ENCODE results near the gene PDZRN3. TPM values are rescaled to one million over a fixed set of nuclear protein-coding genes. Genes with fewer than 3 reads are reported as not detected.
A peak's percentile ranks its signal among the peaks of the same experiment; 100 is the strongest.

The PDZRN3 gene
- total and polyA plus RNA-seq, 2 experiments from 2014 or later = 42.9 to 60.5 TPM

DNA sequence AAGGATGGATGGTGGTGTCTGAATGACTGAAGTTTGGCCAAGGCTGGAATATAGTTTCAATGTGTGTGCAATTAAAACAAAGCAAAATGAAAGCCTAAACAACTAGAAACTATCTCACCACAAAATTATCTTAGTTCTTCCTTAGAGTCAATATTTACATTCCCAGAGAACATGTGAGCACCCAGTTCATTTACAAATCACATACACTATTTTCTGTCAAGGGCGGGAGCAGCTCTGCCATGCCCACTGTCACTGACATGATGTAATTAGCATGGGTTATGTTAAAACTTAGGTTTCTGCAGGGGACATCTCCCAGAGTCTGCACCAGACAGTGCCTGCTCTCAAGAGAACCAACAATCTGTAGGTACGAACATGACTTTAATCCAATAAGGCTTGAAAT lies 65.0 kb downstream of the PDZRN3 start:
- Histone ChIP-seq H3K36me3 (replicated peaks; ENCODE audit: insufficient read depth, low read depth) (no peaks in the 10 kb centered on the region), H3K4me2 (peak overlapping the region; percentile 39), H4K20me1 (ENCODE audit: insufficient read depth, poor library complexity, severe bottlenecking) (no peaks in the 10 kb centered on the region), H3K4me1 (ENCODE audit: insufficient read depth) (peaks cover 58% of the 10 kb centered on the region), H3K27ac (peak overlapping the region; percentile 52), H3K79me2 (peaks cover 78% of the 10 kb centered on the region), H3K27me3 (no peaks in the 10 kb centered on the region), H3K9me2 (replicated peaks; ENCODE audit: insufficient read depth) (no peaks in the 10 kb centered on the region), H2AFZ (no peak overlapping the region), H3K4me3 (no peak overlapping the region), H3K9me3 (ENCODE audit: low read depth) (no peaks in the 10 kb centered on the region)
- WGBS (ENCODE audit: low lambda C conversion rate, missing lambda C conversion rate) = 49% methylated on average over 2 of the region's 2 CpGs
- DNase-seq (ENCODE audit: low spot score) = no peak
- TF ChIP-seq, protein P1, sequence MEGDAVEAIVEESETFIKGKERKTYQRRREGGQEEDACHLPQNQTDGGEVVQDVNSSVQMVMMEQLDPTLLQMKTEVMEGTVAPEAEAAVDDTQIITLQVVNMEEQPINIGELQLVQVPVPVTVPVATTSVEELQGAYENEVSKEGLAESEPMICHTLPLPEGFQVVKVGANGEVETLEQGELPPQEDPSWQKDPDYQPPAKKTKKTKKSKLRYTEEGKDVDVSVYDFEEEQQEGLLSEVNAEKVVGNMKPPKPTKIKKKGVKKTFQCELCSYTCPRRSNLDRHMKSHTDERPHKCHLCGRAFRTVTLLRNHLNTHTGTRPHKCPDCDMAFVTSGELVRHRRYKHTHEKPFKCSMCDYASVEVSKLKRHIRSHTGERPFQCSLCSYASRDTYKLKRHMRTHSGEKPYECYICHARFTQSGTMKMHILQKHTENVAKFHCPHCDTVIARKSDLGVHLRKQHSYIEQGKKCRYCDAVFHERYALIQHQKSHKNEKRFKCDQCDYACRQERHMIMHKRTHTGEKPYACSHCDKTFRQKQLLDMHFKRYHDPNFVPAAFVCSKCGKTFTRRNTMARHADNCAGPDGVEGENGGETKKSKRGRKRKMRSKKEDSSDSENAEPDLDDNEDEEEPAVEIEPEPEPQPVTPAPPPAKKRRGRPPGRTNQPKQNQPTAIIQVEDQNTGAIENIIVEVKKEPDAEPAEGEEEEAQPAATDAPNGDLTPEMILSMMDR (IDR thresholded peaks at IDR 0.05; ENCODE audit: poor library complexity) = no peak
- no peak for TF ChIP-seq EZH2 (IDR thresholded peaks at IDR 0.05; ENCODE audit: borderline replicate concordance)
- TF ChIP-seq EZH2phosphoT487 (IDR thresholded peaks at IDR 0.05; ENCODE audit: low read depth, severe bottlenecking, unreplicated experiment) = no peak

DNA sequence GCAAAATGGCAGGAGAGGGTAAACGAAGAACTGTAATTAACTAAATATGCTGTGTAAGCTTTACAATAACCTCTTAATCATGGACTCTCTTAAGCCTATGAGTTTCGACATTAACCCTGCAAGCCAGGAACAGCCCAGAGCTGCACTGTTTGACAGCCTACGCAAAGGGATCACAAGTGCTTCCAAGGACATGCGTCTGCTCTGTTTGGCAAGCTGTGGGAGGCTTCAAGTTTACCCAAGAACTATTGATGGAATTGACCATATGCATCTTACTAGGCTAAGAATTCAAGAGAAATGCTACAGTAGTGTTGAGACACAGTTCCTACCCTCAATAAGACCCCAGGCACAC lies 66.0 kb downstream of the PDZRN3 start:
- Histone ChIP-seq H3K27ac (peak overlapping the region; percentile 52), H3K36me3 (replicated peaks; ENCODE audit: insufficient read depth, low read depth) (no peaks in the 10 kb centered on the region), H3K4me1 (ENCODE audit: insufficient read depth) (peaks cover 53% of the 10 kb centered on the region), H3K27me3 (no peaks in the 10 kb centered on the region), H3K9me3 (ENCODE audit: low read depth) (no peaks in the 10 kb centered on the region), H2AFZ (no peak overlapping the region), H3K4me3 (no peak overlapping the region), H3K79me2 (peaks cover 78% of the 10 kb centered on the region), H3K4me2 (peak overlapping the region; percentile 48), H4K20me1 (ENCODE audit: insufficient read depth, poor library complexity, severe bottlenecking) (no peaks in the 10 kb centered on the region), H3K9me2 (replicated peaks; ENCODE audit: insufficient read depth) (no peaks in the 10 kb centered on the region)
- TF ChIP-seq EZH2phosphoT487 (IDR thresholded peaks at IDR 0.05; ENCODE audit: low read depth, severe bottlenecking, unreplicated experiment) = no peak
- no peak for TF ChIP-seq EZH2 (IDR thresholded peaks at IDR 0.05; ENCODE audit: borderline replicate concordance)
- TF ChIP-seq, protein P1 (IDR thresholded peaks at IDR 0.05; ENCODE audit: poor library complexity) = no peak
- WGBS (ENCODE audit: low lambda C conversion rate, missing lambda C conversion rate) = 47% methylated on average over 4 of the region's 4 CpGs
- no peak for DNase-seq (ENCODE audit: low spot score)

DNA sequence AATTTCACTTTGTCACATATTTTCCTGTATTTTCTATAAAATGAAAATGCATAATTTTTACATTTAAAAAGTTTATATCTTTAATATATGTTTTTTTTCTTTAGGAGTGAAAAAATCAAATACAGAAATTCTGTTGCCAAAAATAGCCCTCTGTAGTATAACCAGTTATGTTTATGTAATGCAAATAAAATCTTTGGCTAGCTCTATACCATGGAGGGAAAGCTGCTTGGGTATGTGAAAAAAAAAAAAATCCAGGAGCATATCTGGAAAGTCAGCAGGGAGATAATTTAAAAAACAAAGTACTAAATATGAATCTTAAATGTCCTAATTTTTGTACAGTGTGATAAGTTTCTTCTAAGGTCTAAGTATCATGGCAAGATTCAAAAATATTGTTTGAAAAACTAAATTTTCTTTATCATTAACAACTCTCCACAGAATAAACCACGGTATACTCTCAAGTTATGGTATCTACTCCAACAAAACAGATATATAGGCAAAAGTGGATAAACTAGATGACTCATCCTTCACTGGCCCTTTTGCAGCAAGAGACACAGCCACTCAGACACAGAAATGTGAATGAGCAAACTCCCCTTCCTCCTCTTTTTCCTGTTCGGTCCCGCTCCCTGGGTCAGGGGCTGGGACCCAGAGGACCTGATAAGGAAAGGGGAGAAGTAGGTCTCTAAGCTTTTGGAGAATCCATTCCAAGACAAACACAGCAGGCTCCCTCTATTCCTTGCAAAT lies 66.6 kb downstream of the PDZRN3 start:
- no peak overlapping the region for H3K4me3 ChIP-seq
- TF ChIP-seq, protein P1 (IDR thresholded peaks at IDR 0.05; ENCODE audit: poor library complexity) = no peak
- TF ChIP-seq EZH2 (IDR thresholded peaks at IDR 0.05; ENCODE audit: borderline replicate concordance) (no peak), EZH2phosphoT487 (IDR thresholded peaks at IDR 0.05; ENCODE audit: low read depth, severe bottlenecking, unreplicated experiment) (no peak)
- H3K9me3 ChIP-seq (ENCODE audit: low read depth) = no peaks in the 10 kb centered on the region
- H3K27ac ChIP-seq = peak overlapping the region; percentile 52
- peak overlapping the region; percentile 48 for H3K4me2 ChIP-seq
- H3K27me3 ChIP-seq = no peaks in the 10 kb centered on the region
- peaks cover 76% of the 10 kb centered on the region for H3K79me2 ChIP-seq
- DNase-seq (ENCODE audit: low spot score) = no peak
- H3K4me1 ChIP-seq (ENCODE audit: insufficient read depth) = peaks cover 49% of the 10 kb centered on the region
- 47% methylated on average over 3 of the region's 3 CpGs for WGBS (ENCODE audit: low lambda C conversion rate, missing lambda C conversion rate)
- no peaks in the 10 kb centered on the region for H4K20me1 ChIP-seq (ENCODE audit: insufficient read depth, poor library complexity, severe bottlenecking)
- no peak overlapping the region for H2AFZ ChIP-seq
- no peaks in the 10 kb centered on the region for H3K36me3 ChIP-seq (replicated peaks; ENCODE audit: insufficient read depth, low read depth)
- H3K9me2 ChIP-seq (replicated peaks; ENCODE audit: insufficient read depth) = no peaks in the 10 kb centered on the region
